ENCODE results near the gene MAVS. TPM values are rescaled to one million over a fixed set of nuclear protein-coding genes. Genes with fewer than 3 reads are reported as not detected.

Gene MAVS
- total RNA-seq, 6 experiments from 2014 or later, result 38.8 to 44.8 (median 40.6) TPM

- no peak for TF ChIP-seq CTCF (IDR thresholded peaks at IDR 0.05)
- Mint-ChIP-seq H3K36me3 (ENCODE audit: low read depth) (peaks cover 63% of the 10 kb centered on the region), H3K27ac (peak overlapping the region; percentile 16; the same call in 1 of the 2 replicates), H3K9me3 (no peaks in the 10 kb centered on the region), H3K4me1 (ENCODE audit: low read depth) (peaks cover 16% of the 10 kb centered on the region), H3K27me3 (ENCODE audit: insufficient read depth) (peaks cover 3% of the 10 kb centered on the region), H3K4me3 (no peak overlapping the region)
- DNase-seq, result no peak
These were observed 69.7 kb downstream of the MAVS start for GRCh38 chr20:3916364-3916763.

GRCh38 chr20:3919352-3919751, 72.7 kb downstream of the MAVS start:
- H3K4me3 Mint-ChIP-seq, result no peak overlapping the region
- DNase-seq, result no peak
- peaks cover 63% of the 10 kb centered on the region for H3K36me3 Mint-ChIP-seq (ENCODE audit: low read depth)
- no peak for TF ChIP-seq CTCF (IDR thresholded peaks at IDR 0.05)
- H3K4me1 Mint-ChIP-seq (ENCODE audit: low read depth), result peaks cover 37% of the 10 kb centered on the region
- no peaks in the 10 kb centered on the region for H3K9me3 Mint-ChIP-seq
- no peak overlapping the region; the same call in 1 of the 2 replicates for H3K27ac Mint-ChIP-seq
- peaks cover 2% of the 10 kb centered on the region for H3K27me3 Mint-ChIP-seq (ENCODE audit: insufficient read depth)

- H3K9me3 Mint-ChIP-seq, result no peaks in the 10 kb centered on the region; the same call in 1 of the 2 replicates
- peaks cover 49% of the 10 kb centered on the region for H3K36me3 Mint-ChIP-seq (ENCODE audit: low read depth)
- peaks cover 9% of the 10 kb centered on the region for H3K27me3 Mint-ChIP-seq (ENCODE audit: insufficient read depth)
- peak overlapping the region; percentile 49 for H3K27ac Mint-ChIP-seq
- H3K4me3 Mint-ChIP-seq, result no peak overlapping the region
- peaks cover 60% of the 10 kb centered on the region for H3K4me1 Mint-ChIP-seq (ENCODE audit: low read depth)
- DNase-seq, result no peak
- TF ChIP-seq CTCF (IDR thresholded peaks at IDR 0.05), result no peak
These were observed 75.8 kb downstream of the MAVS start for GRCh38 chr20:3922223-3922982.

GRCh38 chr20:3922983-3923339, 76.3 kb downstream of the MAVS start:
- peaks cover 53% of the 10 kb centered on the region for H3K36me3 Mint-ChIP-seq (ENCODE audit: low read depth)
- H3K27ac Mint-ChIP-seq, result peak overlapping the region; percentile 75; the same call in 1 of the 2 replicates
- no peak for TF ChIP-seq CTCF (IDR thresholded peaks at IDR 0.05)
- no peaks in the 10 kb centered on the region; the same call in 1 of the 2 replicates for H3K9me3 Mint-ChIP-seq
- H3K4me1 Mint-ChIP-seq (ENCODE audit: low read depth), result peaks cover 65% of the 10 kb centered on the region
- no peak for DNase-seq
- H3K4me3 Mint-ChIP-seq, result no peak overlapping the region
- H3K27me3 Mint-ChIP-seq (ENCODE audit: insufficient read depth), result peaks cover 13% of the 10 kb centered on the region

GRCh38 chr20:3923818-3924217, 77.2 kb downstream of the MAVS start:
- peaks cover 18% of the 10 kb centered on the region for H3K27me3 Mint-ChIP-seq (ENCODE audit: insufficient read depth)
- DNase-seq, result peak; percentile 41
- H3K27ac Mint-ChIP-seq, result peak overlapping the region; percentile 75
- peak overlapping the region; percentile 9; the same call in 1 of the 2 replicates for H3K4me3 Mint-ChIP-seq
- peaks cover 63% of the 10 kb centered on the region for H3K4me1 Mint-ChIP-seq (ENCODE audit: low read depth)
- H3K9me3 Mint-ChIP-seq, result no peaks in the 10 kb centered on the region; the same call in 1 of the 2 replicates
- no peak for TF ChIP-seq CTCF (IDR thresholded peaks at IDR 0.05)
- H3K36me3 Mint-ChIP-seq (ENCODE audit: low read depth), result peaks cover 50% of the 10 kb centered on the region
